ENCODE results near the gene IRS1. TPM values are rescaled to one million over a fixed set of nuclear protein-coding genes. Genes with fewer than 3 reads are reported as not detected.

IRS1 gene
- total RNA-seq, 1 experiment from 2014 or later = 15.0 TPM

- H3K79me1 ChIP-seq (ENCODE audit: insufficient read depth, low read depth, low read length, poor library complexity, severe bottlenecking) = peaks cover 5% of the 10 kb centered on the region
- no peak overlapping the region for H4K8ac ChIP-seq (replicated peaks; ENCODE audit: insufficient read length, low read depth, low read length)
- H2AK5ac ChIP-seq (ENCODE audit: insufficient read length, low read length) = no peak overlapping the region
- no peak overlapping the region for H3T11ph ChIP-seq (ENCODE audit: low read length)
- Mint-ChIP-seq H3K4me1 (peaks cover 35 to 51% of the 10 kb centered on the region in 2 experiments), H3K27ac (peak overlapping the region in 1 of 3 experiments; percentile 82; a peak in 1 of 7 replicates), H3K4me3 (peak overlapping the region; percentile 84 to 88), H3K27me3 (ENCODE audit: low read depth) (peaks cover 1% of the 10 kb centered on the region; the same call in 1 of the 2 replicates), H3K9me3 (peaks cover 0 to 4% of the 10 kb centered on the region in 2 experiments; a peak in 3 of 5 replicates), H3K36me3 (ENCODE audit: insufficient read depth in 1 of 3, low read depth in 3 of 3) (peaks cover 23 to 36% (median 34%) of the 10 kb centered on the region in 3 experiments)
- H3K27me3 ChIP-seq (ENCODE audit: insufficient read depth, low read length) = no peaks in the 10 kb centered on the region
- no peak overlapping the region for H3K56ac ChIP-seq (ENCODE audit: insufficient read length, low read depth, low read length)
- no peak overlapping the region for H2AFZ ChIP-seq (ENCODE audit: low read length)
- no peak overlapping the region for H2BK120ac ChIP-seq (ENCODE audit: low read depth, low read length, poor library complexity, severe bottlenecking)
- no peak overlapping the region for H2BK5ac ChIP-seq (ENCODE audit: insufficient read length, low read length)
- H3K27ac ChIP-seq (ENCODE audit: insufficient read length, low read depth, low read length) = no peak overlapping the region
- H3K9ac ChIP-seq (ENCODE audit: extremely low read depth, insufficient read length, low read length) = peak overlapping the region; percentile 50
- WGBS (ENCODE audit: extremely low coverage, insufficient read length, low lambda C conversion rate) = no CpG with 5 or more reads among the region's 80 CpGs
- peaks cover 8% of the 10 kb centered on the region; the same call in 1 of the 2 replicates for H3K79me2 ChIP-seq (ENCODE audit: insufficient read depth, low read length)
- H4K91ac ChIP-seq (ENCODE audit: insufficient read length, low read depth, low read length) = no peak overlapping the region
- TF ChIP-seq CTCF (conservative IDR thresholded peaks at IDR 0.05) = peak; percentile 40; the same call in 2 of the 3 replicates
- no peaks in the 10 kb centered on the region for H4K20me1 ChIP-seq (ENCODE audit: control insufficient read depth, insufficient read depth, insufficient read length)
- H3K14ac ChIP-seq (ENCODE audit: insufficient read depth, low read length) = peak overlapping the region; percentile 53
- peaks cover 2% of the 10 kb centered on the region; the same call in 1 of the 2 replicates for H3K4me1 ChIP-seq (ENCODE audit: insufficient read depth, low read length)
- peak; percentile 76 for DNase-seq
- H2BK20ac ChIP-seq (ENCODE audit: low read depth, low read length, poor library complexity, severe bottlenecking) = no peak overlapping the region
- H3K23me2 ChIP-seq (ENCODE audit: insufficient read length, low read depth, low read length, poor library complexity, severe bottlenecking) = peaks cover 22% of the 10 kb centered on the region
- peak overlapping the region; percentile 54 for H3K18ac ChIP-seq (ENCODE audit: insufficient read length, low read depth, low read length)
- H3K4ac ChIP-seq (ENCODE audit: low read depth, low read length) = no peak overlapping the region
- no peaks in the 10 kb centered on the region for H3K9me3 ChIP-seq (ENCODE audit: control insufficient read depth, low read depth, low read length)
- H4K5ac ChIP-seq (ENCODE audit: insufficient read length, low read depth, low read length) = no peak overlapping the region
- no peak overlapping the region for H2BK15ac ChIP-seq (ENCODE audit: low read depth, low read length)
- no peak overlapping the region for H3K23ac ChIP-seq (ENCODE audit: insufficient read length, low read depth, low read length)
- H2BK12ac ChIP-seq (ENCODE audit: insufficient read length, low read depth, low read length) = no peak overlapping the region
- H3K4me2 ChIP-seq (ENCODE audit: insufficient read depth, insufficient read length, low read length) = peak overlapping the region; percentile 46
Measured at GRCh38 chr2:226798422-226799210, 1.0 kb downstream of the IRS1 start.

Data from H9 (cell line).